ENCODE data around the gene DHRS7B.
"Not testable (repeated sequence)": the region's sequence is repeated elsewhere in the genome, so short reads cannot be mapped to it uniquely, and the experiment has no call there.

- not testable (repeated sequence) for TF ChIP-seq IFI16 (CRISPR knock-in tag; IDR thresholded peaks at IDR 0.05); CTCF (IDR thresholded peaks at IDR 0.05 in 2 of 3, conservative IDR thresholded peaks at IDR 0.05 in 1 of 3; ENCODE audit: insufficient read depth in 2 of 3, low read depth in 1 of 3, low read length in 3 of 3); ZNF354B (CRISPR knock-in tag; IDR thresholded peaks at IDR 0.05); EHMT2 (IDR thresholded peaks at IDR 0.05)
Observed at GRCh38 chr17:21227277-21227676, 100.5 kb downstream of the DHRS7B start.
